HS-5 (cell line): ENCODE data around the gene TTBK1.

Experiments
- DNase-seq: peaks from one replicate; pipeline ENCODE4 v3.0.0-alpha.2; 2012; ENCODE audit warnings: low read depth

The TTBK1 gene

GRCh38 chr6:43273707-43274106 is 30.4 kb downstream of the TTBK1 start:
- no peak for DNase-seq

DNA sequence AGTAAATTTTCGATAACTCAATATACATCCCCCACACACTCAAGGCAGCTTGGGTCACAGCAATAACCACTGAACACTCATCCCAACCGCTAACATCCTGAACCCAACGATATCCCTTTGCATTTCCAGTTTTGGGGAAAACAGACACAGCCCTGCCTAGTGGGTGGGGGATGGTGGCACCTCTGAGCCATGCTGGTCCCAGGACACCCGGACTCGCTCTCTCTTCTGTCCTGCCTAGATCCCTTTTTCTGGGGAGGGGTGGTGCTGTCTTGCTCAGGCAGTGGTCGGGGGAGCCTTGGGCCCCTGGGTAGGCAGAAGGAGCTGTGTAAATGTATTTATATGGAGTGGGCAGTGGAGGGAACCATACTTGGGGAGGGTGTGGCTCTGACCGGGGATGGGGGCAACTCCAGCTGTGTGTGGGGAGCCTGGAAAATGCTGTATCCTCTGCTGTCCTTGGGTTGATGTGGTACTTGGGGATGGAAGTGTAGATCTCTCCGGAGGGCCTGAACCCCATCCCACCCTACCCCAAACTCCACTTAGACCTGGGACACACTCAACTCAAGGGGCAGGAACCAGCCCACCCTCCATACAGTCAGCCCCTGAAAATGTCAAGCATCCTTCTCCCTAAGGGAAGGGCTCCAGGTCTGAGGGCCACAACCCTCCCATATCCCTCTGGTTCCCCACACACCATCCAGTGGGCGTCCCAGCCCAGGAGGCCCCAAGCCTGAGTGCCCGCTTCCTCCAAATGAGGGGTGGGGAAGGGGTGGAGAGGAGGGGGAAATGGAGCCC is 31.0 kb downstream of the TTBK1 start:
- no peak for DNase-seq

- DNase-seq: no peak
Measured at GRCh38 chr6:43274916-43275597, 31.8 kb downstream of the TTBK1 start.

- DNase-seq: no peak
Measured at GRCh38 chr6:43275801-43276576, 32.7 kb downstream of the TTBK1 start.

DNA sequence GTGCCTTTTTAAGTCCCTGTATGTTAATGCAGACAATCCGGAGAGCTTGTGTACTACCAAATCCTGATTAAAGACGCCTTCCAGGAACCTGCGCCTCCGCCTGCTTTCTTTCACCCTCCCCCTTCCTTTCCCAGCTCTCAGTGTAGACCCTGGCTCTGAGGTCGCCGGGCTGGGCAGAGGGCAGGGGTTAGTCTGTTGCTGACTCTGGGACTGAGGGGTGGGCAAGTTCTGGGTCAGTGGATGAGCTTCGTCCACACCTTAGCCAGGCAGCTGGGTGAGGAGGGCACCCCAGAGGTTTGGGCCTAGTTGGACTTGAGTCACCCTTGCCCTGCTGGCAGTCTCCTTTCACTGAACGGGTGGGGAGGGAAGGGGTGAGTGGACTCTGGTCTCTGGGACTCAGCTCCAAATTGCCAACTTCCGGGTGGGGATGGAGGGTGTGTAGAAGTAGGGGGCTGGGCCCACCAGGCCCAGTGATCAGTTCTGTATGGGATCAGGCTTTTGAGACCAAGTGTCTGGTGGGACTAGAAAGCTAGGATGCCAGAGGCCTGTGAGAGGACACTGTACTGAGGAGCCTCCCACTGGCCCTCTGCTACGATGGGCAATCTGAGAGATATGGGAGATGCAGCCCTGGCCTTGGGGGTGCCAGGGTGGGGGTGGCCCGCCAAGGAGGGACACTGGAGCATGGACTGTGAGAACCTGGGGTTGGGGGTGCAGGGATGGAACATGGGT is 33.5 kb downstream of the TTBK1 start:
- no peak for DNase-seq

DNA sequence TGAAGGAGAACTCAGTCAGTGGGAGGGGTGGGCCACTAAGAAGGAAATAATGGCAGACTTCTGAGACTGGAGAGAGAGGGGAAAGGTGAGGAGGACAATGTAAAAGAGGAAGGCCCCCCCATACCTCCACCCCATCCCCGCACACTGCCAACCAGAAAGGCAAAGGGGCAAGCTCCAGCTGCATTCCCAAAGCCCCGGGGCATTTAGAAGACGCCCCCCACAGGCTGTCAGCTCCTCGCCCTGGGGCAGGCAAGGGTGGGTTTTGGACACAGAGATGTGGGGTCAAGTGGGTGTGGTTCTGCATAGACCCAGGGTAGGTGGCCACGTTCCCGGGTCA is 34.0 kb downstream of the TTBK1 start:
- DNase-seq: no peak

GRCh38 chr6:43277643-43278523 is 34.6 kb downstream of the TTBK1 start:
- no peak for DNase-seq

DNA sequence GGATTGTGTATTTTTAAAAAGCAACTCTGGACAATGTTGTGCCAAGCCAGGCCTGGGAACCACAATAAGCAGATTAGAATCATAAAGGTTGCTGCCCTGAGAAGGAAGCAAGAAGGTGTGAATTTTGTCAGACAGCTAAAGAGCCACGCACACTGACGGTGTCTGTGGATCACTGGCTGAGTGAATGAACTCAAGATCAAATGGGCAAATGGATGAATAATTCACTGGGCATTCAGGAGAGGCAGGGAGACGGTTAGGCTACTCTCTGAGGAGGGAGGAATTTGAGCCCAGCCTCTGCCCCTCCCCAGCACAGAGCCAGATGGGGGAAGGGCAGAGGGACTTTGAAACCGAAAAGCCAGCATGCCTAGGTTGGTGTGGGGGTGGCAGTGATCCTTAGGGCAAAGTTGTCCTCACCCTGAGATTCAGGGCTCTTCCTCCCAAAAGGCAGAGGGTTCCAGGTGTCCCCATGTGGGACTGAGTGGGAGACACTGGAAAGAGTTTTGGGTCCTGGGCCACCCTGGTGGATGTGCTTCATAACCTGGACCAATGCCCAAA is 35.3 kb downstream of the TTBK1 start:
- DNase-seq: no peak

DNA sequence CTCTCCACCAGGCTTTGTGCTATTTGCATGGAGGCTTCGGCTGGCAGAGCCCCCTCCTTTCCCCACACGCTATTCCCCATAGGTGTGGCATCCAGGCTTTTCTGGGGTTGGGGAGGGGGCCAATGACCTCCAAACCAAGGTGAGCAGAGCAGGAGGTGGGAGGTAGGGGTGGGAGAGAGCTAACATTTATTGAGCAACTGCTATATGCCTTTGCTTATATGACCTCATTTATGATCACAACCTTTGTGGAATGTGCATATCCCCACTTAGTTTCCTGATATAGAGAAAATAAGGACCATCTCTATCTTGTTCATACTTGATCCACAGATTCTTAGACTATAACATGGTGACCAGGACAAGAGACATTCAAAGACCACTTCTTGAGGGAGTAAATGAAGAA is 37.0 kb downstream of the TTBK1 start:
- DNase-seq: no peak

DNA sequence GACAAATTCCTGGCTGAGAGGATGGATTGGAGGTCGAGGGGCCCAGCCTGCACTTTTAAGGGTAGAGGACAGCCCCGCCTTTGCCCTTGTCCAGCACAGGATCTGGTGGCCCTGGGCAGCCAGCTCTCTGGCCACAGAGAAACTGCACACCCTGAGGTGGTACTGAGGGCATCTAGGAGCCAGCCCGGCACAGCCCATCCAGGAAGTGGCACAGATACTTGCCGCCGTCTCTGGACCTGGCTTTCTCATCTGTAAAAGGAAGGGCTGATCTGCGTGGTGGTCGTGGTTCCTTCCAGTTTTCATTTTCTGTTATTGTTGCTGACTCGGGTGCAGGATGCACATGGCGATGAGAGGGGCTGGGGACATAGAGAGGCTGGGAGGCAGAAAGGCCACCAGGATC is 38.8 kb downstream of the TTBK1 start:
- no peak for DNase-seq

GRCh38 chr6:43282636-43283513 is 39.6 kb downstream of the TTBK1 start:
- no peak for DNase-seq

DNA sequence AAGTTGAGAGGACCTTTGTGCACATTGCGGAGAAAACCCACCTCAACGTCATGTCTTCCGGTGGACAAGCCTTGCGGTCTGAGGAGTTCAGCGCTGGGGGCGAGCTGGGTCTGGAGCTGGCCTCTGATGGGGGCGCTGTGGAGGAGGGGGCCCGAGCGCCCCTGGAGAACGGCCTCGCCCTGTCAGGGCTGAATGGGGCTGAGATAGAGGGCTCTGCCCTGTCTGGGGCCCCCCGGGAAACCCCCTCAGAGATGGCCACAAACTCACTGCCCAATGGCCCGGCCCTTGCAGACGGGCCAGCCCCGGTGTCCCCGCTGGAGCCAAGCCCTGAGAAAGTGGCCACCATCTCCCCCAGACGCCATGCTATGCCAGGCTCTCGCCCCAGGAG is 40.2 kb downstream of the TTBK1 start:
- no peak for DNase-seq

GRCh38 chr6:43283905-43284304 is 40.6 kb downstream of the TTBK1 start:
- DNase-seq: no peak

DNA sequence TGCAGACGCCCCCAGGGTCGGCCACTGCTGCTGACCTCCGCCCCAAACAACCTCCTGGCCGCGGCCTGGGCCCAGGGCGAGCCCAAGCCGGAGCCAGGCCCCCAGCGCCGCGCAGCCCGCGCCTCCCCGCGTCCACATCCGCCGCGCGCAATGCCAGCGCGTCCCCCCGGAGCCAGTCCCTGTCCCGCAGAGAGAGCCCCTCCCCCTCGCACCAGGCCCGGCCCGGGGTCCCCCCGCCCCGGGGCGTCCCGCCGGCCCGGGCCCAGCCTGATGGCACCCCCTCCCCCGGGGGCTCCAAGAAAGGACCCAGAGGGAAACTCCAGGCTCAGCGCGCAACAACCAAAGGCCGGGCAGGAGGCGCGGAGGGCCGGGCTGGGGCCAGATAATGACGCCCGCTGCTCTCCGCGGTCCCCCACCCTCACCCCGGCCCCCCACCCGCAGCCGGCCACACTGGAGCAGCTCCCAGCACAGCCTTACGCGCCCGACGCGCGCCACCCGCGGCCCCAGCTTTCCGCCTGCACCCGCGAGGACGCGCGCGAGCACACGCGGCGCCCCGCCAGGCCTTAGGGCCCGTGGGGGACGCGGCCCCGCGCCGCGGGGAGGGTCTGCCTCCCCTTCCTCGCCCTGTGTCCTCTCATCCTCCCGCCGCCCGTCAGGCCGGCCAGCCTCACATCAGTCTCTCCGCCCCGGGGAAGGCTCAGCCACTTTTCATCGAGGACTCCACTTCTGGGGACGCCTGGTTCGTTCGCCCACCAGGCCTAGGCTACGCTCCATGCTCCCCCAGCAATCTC is 41.9 kb downstream of the TTBK1 start:
- no peak for DNase-seq

DNA sequence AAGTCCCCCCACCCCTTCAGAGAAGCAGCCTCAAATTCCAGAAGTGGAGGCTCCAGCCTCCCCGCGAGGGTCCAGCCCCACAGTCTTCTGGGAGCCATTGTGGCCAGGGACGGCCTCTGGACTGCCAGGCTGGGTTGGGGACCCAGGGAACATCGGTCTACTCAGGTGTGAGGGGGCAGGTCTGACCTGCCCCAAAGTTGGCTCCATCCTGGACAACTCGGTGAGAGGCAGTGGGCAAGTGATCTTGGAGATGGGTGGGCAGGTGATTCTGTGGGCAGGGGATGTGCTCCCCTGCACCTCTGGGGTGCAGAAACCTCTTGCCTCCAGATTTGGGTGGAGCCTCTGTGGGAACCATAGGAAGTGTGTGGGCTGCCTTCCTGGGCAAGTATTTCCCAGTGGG is 42.6 kb downstream of the TTBK1 start:
- no peak for DNase-seq

DNA sequence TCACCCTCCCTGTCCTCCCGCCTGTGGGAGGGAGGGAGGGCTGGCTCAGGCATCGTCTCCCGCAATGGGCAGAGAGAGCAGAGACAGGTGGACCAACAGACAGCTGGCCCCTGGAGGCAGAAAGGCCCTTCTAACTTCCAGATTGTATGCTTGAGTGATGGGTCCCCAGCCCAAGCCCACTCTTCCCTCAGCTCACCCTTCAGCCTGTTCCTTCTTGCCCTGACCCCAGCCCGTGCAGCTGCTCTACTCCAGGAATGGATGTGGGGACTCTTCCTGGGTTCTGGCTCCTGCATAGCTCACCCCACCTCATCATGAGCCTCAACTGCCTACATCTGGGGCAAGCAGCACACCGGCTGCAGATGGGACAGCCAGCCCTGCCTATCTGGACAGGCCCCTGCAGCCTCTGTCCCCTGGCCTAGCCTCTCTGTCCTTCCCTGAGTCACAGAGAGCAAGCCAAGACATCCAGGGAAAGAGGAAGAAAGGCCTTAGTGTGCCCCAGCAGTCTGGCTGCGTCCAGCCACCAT is 43.2 kb downstream of the TTBK1 start:
- DNase-seq: no peak

- DNase-seq: no peak
Measured at GRCh38 chr6:43286980-43287716, 43.9 kb downstream of the TTBK1 start.
